Ecto neural progenitor cell (in vitro differentiated cells): ENCODE measurements around the gene SMARCA2.

Experiments
- DNase-seq: peaks from one replicate; pipeline ENCODE4 v3.0.0-alpha.2; 2018; ENCODE audit warnings: low spot score

SMARCA2 gene

GRCh38 chr9:2215921-2216441 lies 200.8 kb downstream of the SMARCA2 start:
- no peak for DNase-seq

DNA sequence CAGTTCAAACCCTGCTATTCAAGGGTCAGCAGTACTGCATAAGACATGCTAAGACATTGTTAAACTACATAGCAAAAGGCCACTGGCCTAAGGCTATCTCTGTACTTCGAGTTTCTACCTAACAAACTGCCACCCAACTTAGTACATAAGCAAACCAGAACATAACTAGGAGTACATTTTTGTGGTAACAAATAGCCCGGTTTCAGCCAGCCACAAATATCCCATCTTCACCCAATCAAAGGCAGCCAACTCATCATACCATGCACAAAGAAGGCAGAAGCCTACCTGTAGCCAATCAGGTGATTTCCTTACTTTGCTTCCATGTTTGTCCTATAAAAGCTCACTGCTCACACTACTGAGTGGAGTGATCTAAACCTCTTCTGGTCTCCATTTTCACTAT lies 201.4 kb downstream of the SMARCA2 start:
- DNase-seq = no peak

DNA sequence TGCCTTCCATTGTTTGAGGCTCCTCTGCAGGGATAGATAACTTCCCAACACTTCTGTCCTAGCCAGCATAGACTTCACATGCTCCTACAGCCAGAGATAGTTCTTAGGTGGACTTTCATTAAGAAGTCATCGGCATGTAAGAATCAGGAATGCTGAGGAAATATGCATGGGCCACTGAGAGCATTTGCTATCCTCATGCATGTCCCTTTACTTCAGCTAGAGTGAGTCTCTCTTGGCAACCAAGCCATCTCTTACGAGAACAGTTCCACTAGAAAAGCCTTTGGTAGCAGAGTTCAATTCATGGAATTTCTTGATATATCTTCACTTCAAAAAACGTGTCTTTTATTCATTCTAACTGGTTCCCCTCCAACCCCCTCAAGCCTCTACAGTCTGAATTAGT lies 202.4 kb downstream of the SMARCA2 start:
- DNase-seq = no peak

DNA sequence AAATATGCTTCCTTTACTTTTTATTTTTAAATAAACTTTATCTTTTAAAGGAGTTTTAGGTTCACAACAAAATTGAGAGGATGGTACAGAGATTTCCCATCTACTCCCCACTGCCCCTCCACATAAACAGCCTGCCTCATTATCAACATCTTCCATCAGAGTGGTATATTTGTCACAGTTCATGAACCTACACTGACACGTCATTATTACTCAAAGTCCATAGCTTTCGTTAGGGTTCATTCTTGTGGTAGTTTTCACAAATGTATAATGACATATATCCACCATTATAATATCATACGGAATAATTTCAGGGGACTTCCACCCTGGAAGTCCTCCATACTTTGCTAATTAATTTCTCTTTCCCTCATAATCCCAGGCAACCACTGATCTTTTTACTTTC lies 204.9 kb downstream of the SMARCA2 start:
- no peak for DNase-seq

GRCh38 chr9:2227144-2227867 lies 212.2 kb downstream of the SMARCA2 start:
- no peak for DNase-seq

DNA sequence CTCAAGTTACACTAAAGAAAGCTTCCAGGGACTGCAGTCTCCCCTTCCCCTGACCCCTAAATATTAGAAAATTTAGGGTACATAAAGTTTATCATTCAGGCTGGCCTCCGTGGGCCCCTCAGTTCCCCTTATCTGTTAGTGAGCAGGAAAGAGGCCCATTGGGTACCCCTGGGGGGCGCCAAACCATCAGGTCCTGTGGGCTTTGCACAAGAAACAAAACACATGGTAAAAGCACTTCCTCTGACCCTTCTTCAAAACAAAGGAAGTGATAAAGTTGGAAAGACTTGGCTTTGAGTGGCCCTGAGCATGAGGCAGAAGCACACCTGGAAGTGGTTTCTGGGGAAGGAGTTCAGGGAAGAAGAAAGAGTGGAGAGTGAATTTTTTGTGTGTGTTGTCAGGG lies 213.0 kb downstream of the SMARCA2 start:
- DNase-seq = peak; percentile 60

- DNase-seq = no peak
Measured at GRCh38 chr9:2228641-2229040, 213.5 kb downstream of the SMARCA2 start.

DNA sequence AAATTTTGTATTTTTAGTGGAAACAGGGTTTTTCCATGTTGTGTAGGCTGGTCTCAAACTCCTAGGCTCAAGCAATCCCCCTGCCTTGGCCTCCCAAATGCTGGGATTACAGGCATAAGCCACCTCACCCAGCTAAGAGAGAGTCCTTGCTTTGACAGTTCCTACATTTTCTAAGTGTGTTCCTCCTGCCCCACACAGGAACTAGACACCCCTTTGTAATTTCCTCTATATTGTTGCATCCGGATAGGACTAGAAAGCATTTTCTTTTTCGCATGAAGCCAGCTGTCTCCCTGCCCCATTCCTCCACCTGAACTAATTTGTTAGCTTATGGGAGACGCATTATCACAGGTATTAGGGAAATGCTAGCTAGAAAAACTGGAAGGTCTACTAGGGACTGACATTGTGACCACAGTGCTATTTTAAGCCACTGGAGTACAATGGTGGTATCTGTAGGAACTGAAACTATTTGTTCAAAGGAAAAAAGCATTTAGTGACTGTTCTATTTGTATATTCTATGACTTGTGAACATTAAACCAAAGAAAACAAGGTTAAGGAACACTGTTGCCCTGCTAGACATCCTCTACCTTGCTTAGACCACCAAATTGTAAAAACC lies 214.1 kb downstream of the SMARCA2 start:
- no peak for DNase-seq

GRCh38 chr9:2230362-2230761 lies 215.2 kb downstream of the SMARCA2 start:
- DNase-seq = no peak

DNA sequence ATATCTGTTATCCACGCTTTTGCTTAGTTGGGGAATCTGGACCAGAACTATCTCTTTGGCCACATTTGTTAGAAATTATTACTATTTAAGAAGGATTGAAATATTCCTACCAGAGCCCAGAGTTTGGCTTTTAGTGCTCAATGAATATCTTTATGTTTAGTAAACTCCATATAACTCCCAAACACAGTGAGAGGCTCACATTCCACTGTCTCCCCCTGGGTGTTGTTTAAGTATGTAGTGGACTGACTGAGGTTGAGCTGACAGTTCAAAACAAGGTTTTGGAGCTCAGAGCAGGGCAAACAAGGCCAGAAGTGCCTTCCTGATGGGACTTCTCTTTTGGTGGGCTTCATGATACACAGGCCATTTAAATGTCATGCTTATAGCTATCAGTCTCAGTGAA lies 216.0 kb downstream of the SMARCA2 start:
- DNase-seq = no peak

DNA sequence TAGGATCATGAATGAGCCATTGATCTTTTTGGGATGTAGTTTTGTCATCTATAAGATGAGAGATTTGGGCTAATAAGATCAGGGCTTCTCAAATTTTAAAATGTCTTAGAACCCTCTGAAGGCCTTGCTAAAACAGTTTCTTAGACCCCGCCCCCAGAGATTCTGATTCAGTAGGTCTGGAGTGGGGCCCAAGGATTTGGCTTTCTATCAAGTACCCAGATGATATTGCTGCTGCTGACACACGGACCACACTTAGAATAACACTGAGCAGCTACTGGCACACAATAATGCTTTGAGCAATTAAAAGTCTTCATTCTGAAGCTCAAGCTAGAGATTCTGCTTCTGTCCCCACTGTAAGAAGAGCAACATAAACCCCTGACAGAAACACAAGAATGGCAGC lies 216.7 kb downstream of the SMARCA2 start:
- DNase-seq = no peak

- no peak for DNase-seq
Measured at GRCh38 chr9:2233274-2233673, 218.1 kb downstream of the SMARCA2 start.

DNA sequence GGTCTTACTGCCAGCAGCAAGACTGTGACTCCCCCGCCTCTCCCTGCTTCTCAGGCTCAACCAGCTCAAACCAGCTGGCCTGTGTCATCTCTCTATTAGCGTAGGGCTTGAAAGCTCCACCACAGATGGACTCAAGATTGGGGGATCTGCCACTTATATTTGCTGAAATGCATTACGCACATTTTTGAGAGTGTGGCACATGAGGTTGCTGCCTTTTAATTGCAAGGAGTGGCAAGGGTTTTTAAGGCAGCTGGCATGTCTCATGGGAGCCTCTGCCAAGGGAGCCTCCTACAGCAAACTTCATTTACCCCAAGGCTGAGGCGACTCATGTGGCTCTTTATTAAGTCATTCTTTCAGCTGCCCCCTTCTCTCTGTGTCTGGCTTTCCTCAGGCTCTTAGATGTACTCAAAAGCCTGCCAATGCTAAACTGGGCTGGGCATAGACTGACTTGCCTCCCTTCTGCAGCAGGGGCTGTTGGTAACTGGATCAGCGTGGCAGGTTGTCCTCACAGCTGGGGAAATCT lies 219.3 kb downstream of the SMARCA2 start:
- DNase-seq = no peak

DNA sequence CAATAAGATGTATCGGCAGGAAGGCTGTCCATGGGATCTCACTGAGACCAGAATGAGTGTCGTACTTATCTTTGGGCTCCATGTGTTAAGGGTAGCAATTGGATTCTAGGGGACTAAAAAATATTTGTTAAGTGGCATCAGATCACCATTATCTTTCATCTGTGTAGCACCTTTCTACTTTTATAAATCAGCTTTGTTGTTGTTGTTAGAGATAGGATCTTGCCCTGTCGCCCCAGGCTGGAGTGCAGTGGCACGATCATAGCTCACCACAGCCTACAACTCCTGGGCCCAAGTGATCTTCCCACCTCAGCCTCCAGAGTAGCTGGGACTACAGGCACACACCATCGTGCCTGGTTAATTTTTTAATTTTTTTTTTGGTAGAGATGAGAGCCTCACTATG lies 220.5 kb downstream of the SMARCA2 start:
- DNase-seq = no peak

- no peak for DNase-seq
Measured at GRCh38 chr9:2236850-2237249, 221.7 kb downstream of the SMARCA2 start.

DNA sequence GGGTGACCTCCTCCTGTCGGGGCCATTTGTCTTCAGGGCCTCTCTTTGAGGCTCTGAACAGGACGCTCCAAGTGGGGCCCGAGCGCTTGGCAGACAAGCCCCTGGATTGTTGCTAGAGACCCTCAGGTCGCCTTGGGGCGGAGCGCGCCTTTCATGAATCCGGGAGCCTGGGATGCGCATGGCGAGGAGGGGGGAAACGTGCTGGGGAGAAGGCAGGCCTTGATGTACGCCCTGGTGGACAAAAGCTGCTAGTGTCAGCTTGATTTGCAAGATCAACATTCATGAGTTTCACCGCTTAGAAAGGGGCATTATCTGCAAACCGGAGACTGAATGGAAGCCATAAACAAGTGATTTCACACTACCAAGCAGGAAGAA lies 226.3 kb downstream of the SMARCA2 start:
- DNase-seq = peak; percentile 92

DNA sequence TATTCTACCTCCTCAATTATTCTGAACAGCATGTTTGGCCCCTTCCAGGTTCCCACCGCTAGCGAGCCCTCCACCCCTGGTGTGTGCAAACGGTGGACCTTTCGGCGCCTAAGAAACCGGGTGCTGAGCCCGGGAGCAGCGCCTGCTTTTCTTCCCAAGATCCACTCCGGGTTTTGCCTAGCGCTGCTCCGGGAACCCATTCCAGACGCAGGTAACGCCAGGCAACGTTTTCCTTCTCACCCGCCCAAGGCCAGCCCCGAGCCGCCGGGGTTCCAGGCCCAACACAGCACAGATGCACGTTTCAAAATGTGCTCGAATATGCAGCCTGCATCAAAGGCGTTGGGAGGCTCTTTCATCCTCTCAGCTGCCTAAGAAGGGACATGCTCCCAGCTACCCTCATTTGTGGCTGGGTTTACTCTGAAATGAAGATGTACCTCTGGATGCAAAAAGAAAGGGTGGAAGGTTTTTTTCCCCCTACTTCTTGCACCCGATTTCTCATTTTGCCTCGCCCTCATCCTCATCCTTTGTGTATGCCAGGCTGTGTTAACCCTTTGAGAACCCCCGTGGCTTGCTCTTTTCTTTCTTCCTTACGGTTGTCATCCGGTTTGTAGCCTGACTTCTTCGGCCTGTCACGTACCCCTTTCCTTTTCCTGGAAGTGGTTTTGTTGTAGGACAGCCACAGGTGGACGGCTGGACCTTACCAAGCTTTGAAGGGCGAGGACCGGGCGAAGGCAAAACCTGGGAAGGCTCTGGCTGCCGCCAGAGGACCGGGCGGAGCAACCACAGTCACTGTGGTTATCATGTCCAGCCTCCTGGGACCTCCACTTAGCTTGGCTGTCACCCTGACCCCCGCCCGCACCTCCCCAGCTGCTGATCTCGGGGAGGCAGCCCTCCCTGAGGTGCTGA lies 226.9 kb downstream of the SMARCA2 start:
- peak; percentile 95 for DNase-seq

DNA sequence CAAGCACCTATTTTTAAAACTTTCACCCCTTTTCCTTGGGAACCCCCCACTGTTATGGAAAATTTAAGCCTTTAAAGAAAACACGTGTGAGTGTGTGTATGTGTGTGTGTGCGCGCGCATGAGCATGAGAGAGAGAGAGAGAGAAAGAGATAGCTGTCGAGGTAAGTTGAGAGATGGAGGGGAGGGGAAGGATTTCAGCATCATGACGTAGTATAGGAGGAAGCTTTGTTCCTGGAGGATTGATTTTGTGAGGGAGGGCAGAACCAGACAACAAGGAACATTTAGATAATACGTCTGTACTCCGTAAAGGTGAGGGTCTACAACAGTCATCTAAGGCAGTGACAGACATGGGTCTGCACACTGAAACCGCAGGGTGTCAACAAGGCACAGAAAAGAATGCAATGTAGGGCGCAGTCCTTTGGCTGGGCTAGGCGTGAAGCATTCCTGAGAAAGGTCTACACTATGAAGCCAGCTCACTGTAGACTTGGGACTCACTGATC lies 227.7 kb downstream of the SMARCA2 start:
- no peak for DNase-seq
